ENCODE results near the gene ULK2.
"Not testable (repeated sequence)": the region's sequence is repeated elsewhere in the genome, so short reads cannot be mapped to it uniquely, and the experiment has no call there.

ULK2 gene

DNA sequence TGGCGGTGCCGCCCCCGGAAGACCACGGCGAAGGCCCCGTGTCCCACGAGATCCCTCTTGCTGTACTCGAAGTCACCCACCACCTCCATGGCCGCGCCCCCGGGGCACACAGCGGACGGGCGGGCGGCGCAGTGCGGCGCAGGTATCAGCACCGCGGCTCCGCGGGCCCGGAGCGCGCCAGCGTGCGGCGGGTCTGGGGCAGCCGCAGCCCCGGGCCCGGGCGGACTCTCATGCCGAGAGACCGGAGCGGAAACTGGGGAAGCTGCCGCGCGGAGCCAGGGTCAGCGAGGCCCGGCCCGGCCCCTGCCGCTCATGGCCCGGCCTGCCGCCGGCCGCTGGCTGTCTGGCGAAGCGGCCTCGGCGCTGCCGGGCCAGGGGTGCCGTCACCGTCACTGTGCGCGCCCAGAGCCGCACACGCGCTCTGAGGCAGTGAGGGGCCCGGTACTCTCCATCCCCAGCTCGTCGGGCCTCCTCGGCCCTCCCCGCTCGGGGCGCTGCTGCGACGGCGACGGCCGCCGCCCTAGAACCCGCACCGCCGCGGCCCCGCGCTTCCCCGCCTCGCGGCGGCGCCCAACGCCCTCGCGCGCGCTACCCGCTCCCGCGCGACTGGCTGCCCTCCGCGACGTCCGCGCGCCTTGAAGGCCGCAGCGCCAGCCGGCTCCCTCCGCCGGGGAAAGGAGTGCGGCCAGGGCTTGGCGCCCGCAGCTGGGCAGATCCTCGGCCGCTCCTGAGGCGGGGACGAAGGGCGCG, at the start of gene ULK2:
Gene ULK2 (minus strand): TSS at position 608 of the 750 bp plus-strand sequence. CDS start 519 bp downstream, at position 89.
- DNase-seq (ENCODE audit: low spot score), result no peak

DNA sequence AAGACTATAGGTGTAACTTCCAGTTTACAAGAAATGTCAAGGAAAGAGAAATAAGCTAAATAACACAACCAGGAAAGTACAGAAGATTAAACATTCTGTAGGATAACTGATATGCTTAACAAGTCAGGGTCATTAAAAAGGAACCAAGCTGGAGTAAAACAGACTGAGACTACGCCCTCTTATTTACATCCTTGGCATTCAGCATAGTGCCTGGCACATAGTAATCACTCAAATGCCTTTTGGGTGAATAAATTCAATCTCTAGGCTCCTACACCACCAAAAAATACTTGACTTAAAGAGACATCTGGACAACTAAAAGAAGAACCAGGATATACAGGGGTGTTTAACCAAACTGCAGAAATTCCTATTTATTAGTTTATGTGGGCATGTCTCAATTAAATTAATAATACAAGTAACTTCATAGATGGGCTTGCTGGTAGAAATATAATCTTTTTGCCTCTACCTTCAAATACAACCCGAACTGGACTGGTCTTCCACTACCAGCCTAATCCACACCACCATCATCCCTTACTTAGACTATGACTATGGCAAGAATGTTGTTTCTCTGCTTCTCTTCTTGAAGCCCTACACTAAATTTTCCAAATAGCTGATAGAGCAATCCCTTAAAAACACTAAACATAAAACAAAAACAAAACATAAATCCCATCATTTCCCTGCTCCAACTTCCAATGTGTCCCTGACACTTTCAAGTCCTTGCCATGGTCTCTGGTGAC, 47.7 kb upstream of the ULK2 start:
- no peak for DNase-seq (ENCODE audit: low spot score)

DNA sequence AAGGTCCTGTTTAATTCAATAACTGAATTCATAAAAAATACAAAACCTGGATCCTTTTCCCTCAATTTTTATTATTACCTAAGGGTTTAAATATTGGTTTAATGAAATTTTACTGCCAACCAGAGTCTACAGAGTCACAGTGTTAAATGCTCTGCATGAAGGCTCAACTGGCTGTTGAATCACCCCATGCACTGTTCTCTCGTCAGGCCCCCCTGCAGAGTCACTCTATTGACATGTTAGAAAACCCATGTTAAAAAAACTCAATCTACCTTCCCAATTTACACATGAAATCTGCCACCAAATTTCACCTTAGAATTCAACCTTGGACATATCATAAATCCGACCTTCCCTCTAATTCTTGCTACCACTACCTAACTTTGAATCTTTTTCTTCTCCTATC, 43.3 kb upstream of the ULK2 start:
- DNase-seq (ENCODE audit: low spot score), result no peak

DNA sequence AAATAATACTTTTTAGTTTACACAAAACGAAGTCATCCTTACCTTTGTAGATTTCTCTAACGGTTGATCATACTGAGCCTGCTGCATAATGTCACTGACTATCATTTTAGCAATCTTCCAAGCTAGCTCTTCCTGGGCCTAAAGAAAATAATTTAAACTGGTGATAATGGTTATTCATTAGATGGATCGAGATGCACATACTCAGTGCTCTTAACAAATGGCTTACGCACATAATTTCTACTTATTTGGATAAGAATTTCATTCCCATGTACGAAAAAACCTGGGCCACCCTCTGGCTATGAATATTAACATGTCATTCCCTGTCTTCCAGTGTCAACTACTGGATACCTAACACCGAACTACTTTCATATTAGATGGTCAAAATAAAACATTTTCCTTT, 41.4 kb upstream of the ULK2 start:
- no peak for DNase-seq (ENCODE audit: low spot score)

DNA sequence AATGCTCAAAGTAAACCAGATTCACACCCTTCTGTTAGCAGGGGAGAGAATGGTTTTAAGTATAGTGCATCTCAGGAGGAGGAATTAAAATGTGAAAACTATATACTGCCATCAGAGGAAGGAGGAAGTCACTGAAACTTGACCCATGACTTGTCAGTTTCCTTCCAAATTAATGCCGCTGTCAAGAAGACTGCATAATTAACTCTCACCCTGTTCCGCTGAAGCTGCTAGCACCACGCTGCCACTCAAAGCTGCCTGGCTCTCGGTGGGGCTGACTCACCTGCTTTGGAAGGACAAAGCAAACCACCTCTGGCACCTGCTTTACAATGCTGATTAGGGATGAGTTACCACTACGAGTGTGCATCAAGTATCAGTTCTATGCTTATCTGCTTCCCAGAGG, 37.8 kb upstream of the ULK2 start:
- DNase-seq (ENCODE audit: low spot score), result no peak

DNA sequence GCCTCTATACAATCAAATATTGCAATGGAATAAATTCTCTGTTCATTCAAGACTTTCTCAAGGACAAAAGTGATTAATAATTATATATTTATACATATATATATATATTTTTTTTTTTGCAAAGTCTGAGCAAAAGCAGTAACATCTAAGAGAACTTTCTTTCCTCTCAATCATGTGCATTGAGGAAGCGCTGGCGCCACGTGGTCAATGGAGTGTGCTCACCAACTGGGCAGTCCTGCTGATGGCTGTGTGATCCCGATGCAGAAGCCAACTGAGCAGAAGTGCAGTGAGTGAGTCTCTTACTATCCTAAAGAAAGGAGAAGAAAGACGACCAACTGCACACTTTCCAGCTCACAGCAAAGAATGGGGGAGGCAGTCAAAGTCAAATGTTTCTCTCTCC, 37.2 kb upstream of the ULK2 start:
- DNase-seq (ENCODE audit: low spot score), result no peak

DNA sequence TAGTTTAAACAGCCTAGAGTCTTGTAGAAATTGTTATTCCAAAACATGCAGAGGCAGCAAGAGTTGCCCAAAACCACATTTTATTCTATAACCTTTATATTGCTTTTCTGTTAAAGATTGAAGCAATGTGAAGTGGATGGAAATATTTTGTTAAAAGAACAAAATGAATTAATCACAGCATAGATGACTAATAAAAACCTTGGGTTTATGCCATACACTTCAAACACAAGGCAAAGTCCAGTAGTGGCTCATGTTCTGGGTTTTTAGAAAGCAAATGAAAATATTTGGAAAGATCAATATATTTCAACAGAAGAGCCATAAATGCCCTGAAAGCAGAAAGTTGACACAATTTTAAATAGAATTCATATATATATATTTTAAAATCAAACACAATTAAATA, 36.7 kb upstream of the ULK2 start:
- DNase-seq (ENCODE audit: low spot score), result no peak

DNA sequence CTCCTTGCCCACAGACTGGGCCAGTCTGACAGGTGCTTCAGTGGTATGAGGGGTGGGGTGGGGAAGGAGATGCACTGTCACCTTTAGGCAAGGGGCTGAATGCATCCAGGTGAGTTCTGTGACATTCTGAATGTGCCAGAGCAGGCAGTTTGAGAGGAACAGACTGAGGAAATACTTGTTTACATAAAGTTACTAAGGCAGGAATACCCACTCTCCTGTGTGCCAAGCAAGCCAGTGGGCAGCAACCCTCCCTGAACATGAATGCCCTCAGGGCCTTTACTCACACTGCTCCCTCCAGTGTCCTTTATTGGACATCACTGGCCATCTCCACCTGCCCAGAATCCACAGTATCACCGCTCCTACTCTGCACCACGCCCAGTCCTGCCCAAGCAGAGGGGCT, 33.1 kb upstream of the ULK2 start:
- no peak for DNase-seq (ENCODE audit: low spot score)

DNA sequence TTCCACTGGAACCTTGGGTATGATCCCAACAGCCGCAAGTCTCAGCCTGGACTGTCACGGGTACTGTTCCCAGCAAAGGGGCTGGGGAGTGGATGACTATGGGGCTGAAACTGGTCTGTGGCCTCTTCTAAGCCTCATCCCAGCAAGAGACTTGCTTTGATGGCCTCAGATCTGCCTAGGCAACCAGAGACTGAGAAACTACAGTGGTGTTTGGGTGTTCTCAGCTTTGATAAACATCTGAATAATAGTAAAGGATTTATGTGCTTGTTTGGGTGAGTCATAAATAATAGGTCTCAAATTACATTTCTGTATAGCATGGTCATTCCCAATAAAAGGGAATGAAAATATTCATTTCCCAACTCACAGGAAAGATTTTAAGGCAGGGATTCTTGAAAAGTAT, 30.2 kb upstream of the ULK2 start:
- no peak for DNase-seq (ENCODE audit: low spot score)

DNA sequence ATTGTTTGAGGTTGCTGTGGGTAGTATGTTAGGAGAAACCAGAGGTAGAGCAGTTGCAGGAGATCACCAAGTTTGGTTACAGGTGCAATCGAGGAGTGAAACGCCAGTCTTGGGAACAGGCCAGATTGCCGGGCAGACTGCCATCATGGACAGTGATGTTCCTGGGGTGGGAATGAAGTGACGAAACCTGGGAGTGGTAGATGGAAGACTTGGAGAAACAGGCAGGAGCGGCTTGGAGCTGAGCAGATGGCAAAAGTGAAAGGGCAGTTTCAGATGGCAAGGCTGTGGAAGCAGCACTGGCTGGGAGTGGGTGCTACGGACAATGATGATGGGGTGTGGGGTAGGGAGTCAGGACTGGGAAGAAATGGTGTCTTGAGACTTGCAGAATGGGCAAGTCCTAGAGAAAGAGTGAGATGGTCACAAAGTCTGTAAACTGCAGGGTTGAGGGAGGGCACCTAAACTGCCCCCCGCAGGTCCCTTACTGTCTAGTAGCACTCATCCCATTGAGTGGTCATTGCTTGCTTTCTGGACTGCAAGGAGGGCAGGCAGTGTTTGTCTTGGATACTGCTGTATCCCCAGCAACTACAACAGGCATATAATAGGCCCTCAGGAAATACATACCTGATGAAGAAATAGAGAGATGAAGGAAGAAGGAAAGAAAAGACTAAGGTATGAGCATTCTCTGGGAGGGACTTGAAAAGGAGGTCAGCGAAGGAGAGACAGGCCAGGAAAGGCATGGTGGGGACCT, 29.5 kb upstream of the ULK2 start:
- DNase-seq (ENCODE audit: low spot score), result no peak

DNA sequence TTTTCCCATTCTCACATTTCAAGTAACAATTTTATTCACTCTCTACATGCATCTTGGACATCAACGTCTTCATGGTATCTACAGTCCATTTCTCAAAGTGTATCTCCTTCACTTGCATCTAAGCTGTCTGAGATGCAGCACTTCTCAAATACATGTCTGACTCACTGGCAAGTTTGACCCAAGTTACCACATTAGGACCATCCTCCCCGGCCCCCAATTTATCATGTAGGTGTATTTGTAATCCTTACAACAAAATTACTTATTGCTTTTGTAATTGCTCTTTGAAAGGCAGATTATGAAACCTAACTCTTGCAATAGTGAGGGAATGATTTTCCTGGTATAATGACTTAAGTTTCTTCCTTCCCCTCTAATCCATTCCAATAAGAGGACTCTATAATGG, 28.9 kb upstream of the ULK2 start:
- no peak for DNase-seq (ENCODE audit: low spot score)

DNA sequence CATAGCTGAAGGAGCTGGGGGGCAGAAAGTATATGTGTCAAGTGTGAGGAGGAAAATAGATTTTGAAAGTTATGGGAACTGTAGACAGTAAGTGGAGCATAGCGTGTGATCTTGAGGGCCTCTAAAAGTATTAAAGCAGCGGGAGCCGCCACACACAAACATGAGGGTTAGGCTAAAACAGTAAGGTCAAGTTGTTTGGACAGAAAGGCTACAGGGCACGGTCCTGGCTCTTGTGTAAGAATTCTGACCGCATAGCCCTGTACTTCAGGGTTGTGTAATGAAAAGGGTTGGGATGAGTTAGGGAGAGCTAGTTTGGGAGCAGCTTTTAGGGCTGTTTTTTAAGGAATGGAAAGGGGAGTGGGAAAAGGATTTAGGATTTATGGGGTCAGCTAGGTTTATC, 22.8 kb upstream of the ULK2 start:
- not testable (repeated sequence) for DNase-seq (ENCODE audit: low spot score)

DNA sequence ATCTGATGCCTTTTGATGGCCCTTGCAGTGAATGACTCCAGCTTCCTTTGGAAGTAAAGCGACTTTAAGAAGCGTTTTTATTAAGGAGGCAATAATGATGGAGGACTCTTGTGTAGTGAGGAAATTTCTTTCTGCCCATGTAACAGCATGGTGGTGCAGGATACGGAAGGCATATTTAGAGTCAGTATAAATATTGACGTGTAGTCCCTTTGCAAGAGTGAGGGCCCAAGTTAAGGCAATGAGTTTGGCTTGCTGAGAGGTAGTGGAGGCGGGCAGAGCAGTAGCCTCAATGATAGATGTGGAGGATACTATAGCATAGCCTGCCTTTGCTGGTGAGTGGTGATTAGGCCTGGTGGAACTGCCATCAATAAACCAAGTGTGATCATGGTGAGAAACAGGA, 22.3 kb upstream of the ULK2 start:
- not testable (repeated sequence) for DNase-seq (ENCODE audit: low spot score)

DNA sequence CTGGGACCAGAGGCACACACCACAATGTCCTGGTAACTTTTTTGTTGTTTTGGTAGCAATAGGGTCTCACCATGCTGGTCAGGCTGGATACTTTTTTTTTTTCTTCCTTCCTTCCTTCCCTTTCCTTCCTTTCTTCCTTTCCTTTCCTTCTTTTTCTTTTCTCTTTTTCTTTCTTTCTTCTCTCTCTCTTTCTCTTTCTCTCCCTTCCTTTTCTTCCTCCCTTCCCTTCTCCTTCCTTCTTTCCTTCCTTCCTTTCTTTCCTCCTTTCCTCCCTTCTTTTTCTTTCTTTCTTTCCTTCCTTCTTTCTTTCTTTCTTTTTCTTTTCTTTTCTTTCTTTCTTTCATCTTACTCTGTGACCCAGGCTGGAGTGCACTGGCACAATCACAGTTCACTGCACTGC, 18.4 kb upstream of the ULK2 start:
- DNase-seq (ENCODE audit: low spot score), result no peak

DNA sequence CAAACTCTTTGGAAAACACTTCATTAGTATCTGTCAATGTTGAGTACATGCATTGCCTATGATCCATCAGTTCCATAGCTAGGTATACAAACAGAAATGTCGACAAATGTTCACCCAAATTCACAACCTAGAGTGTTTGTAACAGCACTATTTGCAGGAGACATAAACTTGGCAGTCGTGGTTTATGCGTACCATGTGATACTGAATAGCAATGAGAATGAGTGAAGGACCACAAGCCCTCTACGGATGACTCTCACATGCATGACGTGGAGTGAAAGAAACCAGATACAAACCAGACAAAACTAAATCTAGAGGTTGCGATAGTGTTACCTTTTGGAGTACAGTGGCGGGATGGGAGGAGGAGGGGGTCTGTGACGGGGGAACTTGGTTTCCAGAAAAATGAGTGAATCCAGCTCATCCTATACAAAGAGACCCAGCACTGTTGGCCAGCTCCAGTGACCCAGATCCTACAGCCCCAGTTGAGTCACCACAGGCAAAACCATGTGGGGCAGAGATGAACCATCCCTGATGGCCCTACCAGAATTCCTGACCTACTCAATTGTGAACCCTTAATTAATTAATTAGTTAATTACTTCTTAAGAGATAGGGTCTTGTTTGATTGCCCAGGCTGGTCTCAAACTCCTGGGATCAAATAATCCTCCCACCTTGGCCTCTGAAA, 15.9 kb upstream of the ULK2 start:
- DNase-seq (ENCODE audit: low spot score), result no peak

DNA sequence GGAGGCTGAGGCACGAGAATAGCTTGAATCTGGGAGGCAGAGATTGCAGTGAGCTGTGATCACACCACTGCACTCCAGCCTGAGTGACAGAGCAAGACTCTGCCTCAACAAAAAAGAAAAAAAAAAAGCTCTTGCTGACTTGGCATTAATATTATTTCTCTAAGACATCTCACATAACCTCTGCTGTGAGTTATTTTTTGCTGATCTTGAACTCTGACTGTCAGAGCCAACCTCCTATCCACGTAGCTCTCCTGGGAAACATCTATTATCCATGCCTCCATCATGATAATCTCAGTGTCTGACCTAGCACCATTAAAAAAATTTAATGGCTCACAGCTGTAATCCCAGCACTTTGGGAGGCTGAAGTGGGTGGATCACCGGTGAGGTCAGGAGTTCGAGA, 12.7 kb upstream of the ULK2 start:
- DNase-seq (ENCODE audit: low spot score), result no peak

DNA sequence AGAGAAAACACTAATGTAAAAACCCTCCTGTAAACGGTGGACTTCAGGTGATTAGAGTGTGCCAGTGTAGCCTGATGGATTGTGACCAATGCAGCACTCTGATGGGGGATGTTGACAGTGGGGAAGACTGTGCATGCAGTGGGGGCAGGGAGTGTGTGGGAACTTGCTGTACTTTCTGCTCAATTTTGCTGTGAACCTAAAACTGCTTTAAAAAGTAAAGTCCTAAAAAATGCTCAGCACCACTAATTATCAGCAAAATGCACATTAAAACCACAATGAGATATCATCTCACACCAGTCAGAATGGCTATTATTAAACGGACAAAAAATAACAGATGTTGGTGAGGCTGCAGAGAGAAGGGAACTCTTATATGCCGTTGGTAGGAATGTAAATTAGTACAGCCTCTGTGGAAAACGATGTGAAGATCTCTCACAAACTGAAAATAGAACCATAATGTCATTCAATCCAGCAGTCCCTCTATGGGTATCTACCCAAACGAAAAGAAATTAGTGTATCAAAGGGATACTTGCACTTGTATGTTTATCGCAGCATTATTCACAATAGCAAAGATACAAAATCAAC, 9.7 kb upstream of the ULK2 start:
- DNase-seq (ENCODE audit: low spot score), result no peak

DNA sequence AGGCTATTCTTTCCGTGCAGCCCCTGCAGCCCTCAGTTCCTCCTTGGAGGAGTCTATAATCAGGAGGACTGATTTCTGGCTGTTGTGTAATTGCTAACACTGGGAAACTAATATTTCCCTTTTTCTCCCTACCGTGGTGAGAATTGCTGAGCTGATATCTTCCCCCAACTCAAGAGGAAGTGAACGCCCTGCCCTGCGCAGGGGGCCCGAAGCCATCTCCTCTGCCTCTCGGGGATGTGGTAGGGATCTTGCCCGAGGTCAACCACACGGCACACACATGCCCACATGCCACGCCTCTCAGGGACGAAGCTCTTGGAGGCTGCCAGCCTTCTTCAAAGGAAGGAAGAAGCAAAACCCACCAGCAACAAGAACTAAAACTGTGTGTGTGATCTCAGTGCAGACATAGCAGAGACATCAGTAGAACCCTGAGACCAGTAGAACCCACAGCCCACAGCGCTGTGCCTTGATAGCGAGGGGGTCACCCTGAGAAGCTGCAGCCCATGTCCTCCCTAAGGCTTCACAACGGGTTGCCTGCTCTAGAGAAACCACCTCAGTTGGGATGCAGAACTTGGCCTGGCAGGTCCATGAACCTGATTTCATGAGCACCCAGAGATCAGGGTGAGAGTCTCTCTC, 8.9 kb upstream of the ULK2 start:
- no peak for DNase-seq (ENCODE audit: low spot score)

DNA sequence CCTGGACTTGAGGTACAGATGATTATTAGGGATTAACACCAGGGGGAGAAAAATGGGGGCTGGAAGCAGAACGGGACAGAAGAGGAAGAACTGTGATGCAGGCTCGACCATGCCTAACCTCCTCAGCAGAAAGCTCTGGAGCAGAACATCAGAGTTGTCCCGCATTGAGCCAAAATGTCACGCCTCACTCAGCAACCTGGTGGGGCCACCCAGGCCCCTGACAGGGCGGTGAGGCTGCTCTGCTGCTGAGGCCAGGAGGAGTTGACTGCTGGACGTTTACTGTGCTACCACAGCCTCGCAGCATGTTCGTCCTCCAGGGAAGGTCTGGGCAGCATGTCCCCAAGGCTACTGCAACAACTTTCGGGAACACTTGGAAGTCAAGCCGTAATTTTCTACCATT, 6.5 kb upstream of the ULK2 start:
- DNase-seq (ENCODE audit: low spot score), result no peak

DNA sequence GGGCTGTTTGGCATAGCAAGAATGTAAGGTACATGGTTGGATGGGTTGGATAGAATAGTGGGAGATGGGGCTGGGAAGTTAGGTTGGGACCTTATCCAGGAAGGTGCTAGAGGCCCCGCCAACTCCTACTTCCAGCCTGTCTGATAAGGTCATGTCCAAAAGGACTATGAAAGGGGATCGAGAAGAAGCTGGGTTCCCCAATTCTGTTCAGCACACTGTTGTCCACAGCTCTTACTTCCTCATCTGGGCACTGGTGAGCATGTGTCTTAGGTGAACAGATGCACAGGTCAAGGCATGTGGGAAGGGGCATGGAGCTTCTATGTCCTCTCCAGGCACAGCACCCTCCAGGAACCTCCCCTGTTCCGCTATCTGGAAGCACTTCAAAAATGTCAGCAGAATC, 5.6 kb upstream of the ULK2 start:
- DNase-seq (ENCODE audit: low spot score), result no peak

DNA sequence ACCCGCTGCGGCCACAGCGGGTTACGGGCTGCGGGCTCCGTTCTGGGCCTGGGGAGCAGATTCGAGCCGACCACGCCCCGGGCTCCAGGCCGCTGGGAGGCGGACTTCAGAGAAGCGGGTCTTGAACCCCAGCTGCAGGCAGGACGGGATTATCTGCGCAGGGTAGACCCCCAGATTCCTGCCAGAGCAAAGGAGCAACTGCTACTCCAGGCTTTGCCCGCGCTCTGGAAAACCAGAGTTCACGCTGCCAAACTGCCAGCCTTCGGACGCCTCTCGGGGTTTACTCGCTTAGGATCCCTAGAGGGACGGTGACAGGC, 301 bp upstream of the ULK2 start:
- no peak for DNase-seq (ENCODE audit: low spot score)

DNA sequence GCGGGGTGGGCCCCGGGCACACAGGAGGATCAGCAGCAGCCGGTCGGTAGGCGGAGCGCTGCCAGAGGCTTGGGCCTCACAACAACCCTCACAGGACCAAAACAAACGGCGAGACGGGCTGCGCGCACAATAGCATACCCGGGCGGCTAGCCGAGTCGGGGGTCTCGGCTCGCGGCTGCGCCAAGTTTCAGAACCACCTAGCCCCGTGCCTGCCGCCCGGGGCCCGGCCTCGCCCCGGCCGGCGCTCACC, 732 bp downstream of the ULK2 start:
- DNase-seq (ENCODE audit: low spot score), result no peak
